NCI-H187 (cell line): ENCODE results near the gene HTR4.
"Not testable (repeated sequence)": the region's sequence is repeated elsewhere in the genome, so short reads cannot be mapped to it uniquely, and the experiment has no call there.

Source experiments
- DNase-seq, 2 experiments: peaks; one replicate each; lab custom pipeline; 2025; lab: John Stamatoyannopoulos, UW

The HTR4 gene

GRCh38 chr5:148532969-148533670 lies 121.2 kb downstream of the HTR4 start:
- no peak for DNase-seq

- DNase-seq, result not testable (repeated sequence)
Observed at GRCh38 chr5:148529450-148529849, 124.9 kb downstream of the HTR4 start.

GRCh38 chr5:148524721-148525120 lies 129.6 kb downstream of the HTR4 start:
- DNase-seq, result no peak

- no peak for DNase-seq
Observed at GRCh38 chr5:148523139-148523538, 131.2 kb downstream of the HTR4 start.

- no peak for DNase-seq
Observed at GRCh38 chr5:148515460-148515859, 138.9 kb downstream of the HTR4 start.

GRCh38 chr5:148514344-148514743 lies 140.0 kb downstream of the HTR4 start:
- no peak for DNase-seq

GRCh38 chr5:148512498-148512897 lies 141.8 kb downstream of the HTR4 start:
- no peak for DNase-seq

- no peak for DNase-seq
Observed at GRCh38 chr5:148511810-148512347, 142.4 kb downstream of the HTR4 start.

GRCh38 chr5:148509893-148510292 lies 144.4 kb downstream of the HTR4 start:
- no peak for DNase-seq

- no peak for DNase-seq
Observed at GRCh38 chr5:148507648-148508047, 146.7 kb downstream of the HTR4 start.

GRCh38 chr5:148499452-148499851 lies 154.9 kb downstream of the HTR4 start:
- no peak for DNase-seq

GRCh38 chr5:148497757-148498156 lies 156.6 kb downstream of the HTR4 start:
- DNase-seq, result no peak

- DNase-seq, result no peak
Observed at GRCh38 chr5:148492351-148492750, 162.0 kb downstream of the HTR4 start.

GRCh38 chr5:148491793-148492184 lies 162.5 kb downstream of the HTR4 start:
- no peak for DNase-seq

- no peak for DNase-seq
Observed at GRCh38 chr5:148491015-148491792, 163.1 kb downstream of the HTR4 start.

GRCh38 chr5:148488757-148489156 lies 165.6 kb downstream of the HTR4 start:
- DNase-seq, result no peak

GRCh38 chr5:148486456-148486855 lies 167.9 kb downstream of the HTR4 start:
- DNase-seq, result no peak

GRCh38 chr5:148484651-148485050 lies 169.7 kb downstream of the HTR4 start:
- no peak for DNase-seq

- no peak for DNase-seq
Observed at GRCh38 chr5:148483750-148484149, 170.6 kb downstream of the HTR4 start.

GRCh38 chr5:148482697-148483462 lies 171.4 kb downstream of the HTR4 start:
- no peak for DNase-seq

GRCh38 chr5:148482196-148482595 lies 172.1 kb downstream of the HTR4 start:
- no peak for DNase-seq

- no peak for DNase-seq
Observed at GRCh38 chr5:148477429-148477828, 176.9 kb downstream of the HTR4 start.
